ENCODE measurements around the gene LRP2BP. TPM values are rescaled to one million over a fixed set of nuclear protein-coding genes. Genes with fewer than 3 reads are reported as not detected.

LRP2BP gene
- total RNA-seq, 2 experiments from 2014 or later = 0.71 to 0.78 TPM

DNA sequence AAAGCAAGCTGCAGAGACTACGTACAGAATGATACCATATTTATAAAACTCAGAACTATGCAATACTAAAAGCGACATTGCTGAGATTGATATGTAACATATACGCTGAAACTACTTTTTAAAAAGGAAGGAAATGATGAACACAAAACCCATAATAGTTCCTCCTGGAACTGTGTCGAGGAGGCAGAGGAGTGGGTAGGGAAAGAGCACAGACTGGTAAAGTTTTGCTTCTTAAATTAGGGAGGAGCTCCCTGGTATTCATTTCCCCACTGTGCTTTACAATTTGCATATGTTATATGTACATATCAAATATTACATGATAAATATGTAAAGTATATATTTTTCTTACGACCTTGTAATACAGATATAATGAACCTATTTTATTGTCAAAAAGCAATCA lies 16.1 kb upstream of the LRP2BP start:
- DNase-seq = no peak
- Mint-ChIP-seq H3K4me1 (no peaks in the 10 kb centered on the region), H3K9me3 (no peaks in the 10 kb centered on the region), H3K36me3 (peaks cover 14% of the 10 kb centered on the region), H3K27ac (no peak overlapping the region), H3K4me3 (no peak overlapping the region), H3K27me3 (no peaks in the 10 kb centered on the region)
- POLR2A ChIA-PET = no interaction called here
- ATAC-seq (ENCODE audit: low read depth) = no peak

DNA sequence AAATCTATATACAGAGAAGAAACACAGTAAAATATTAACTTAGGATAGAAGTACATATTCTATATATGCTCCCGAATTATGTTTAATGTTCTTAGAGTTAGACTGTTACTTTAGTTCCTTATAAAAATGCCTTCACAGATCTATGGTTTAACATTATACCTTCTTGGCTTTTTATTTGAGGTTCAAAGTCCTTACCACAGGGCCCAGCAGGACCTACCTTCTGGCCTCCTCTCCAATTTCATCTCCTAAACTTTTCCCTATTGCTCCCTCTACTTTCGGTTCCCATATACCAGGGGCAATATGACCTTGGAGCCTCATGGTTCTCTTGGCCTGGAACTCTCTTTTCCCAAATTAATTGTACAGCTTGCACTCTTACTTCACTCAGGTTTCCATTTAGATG lies 12.7 kb upstream of the LRP2BP start:
- DNase-seq (no peak), ATAC-seq (ENCODE audit: low read depth) (no peak)
- Mint-ChIP-seq H3K36me3 (peaks cover 11% of the 10 kb centered on the region), H3K27me3 (no peaks in the 10 kb centered on the region), H3K27ac (no peak overlapping the region), H3K4me1 (no peaks in the 10 kb centered on the region), H3K4me3 (no peak overlapping the region), H3K9me3 (no peaks in the 10 kb centered on the region)
- POLR2A ChIA-PET = interaction anchor here (1.1 kb wide), 1 partner anchor 12 kb away, joined by 3 read pairs; the partner anchor contains the start of genes ANKRD37 and LRP2BP

GRCh38 chr4:185405296-185405999 lies 9.7 kb upstream of the LRP2BP start:
- H3K4me3 Mint-ChIP-seq = no peak overlapping the region
- H3K27me3 Mint-ChIP-seq = no peaks in the 10 kb centered on the region
- POLR2A ChIA-PET = no interaction called here
- ATAC-seq (ENCODE audit: low read depth) (no peak), DNase-seq (no peak)
- H3K27ac Mint-ChIP-seq = no peak overlapping the region
- no peaks in the 10 kb centered on the region for H3K9me3 Mint-ChIP-seq
- peaks cover 17% of the 10 kb centered on the region for H3K36me3 Mint-ChIP-seq
- H3K4me1 Mint-ChIP-seq = peaks cover 2% of the 10 kb centered on the region

- peaks cover 23% of the 10 kb centered on the region for H3K36me3 Mint-ChIP-seq
- H3K4me1 Mint-ChIP-seq = peaks cover 12% of the 10 kb centered on the region
- DNase-seq (no peak), ATAC-seq (ENCODE audit: low read depth) (no peak)
- H3K27ac Mint-ChIP-seq = no peak overlapping the region
- no peak overlapping the region for H3K4me3 Mint-ChIP-seq
- no peaks in the 10 kb centered on the region for H3K9me3 Mint-ChIP-seq
- POLR2A ChIA-PET = no interaction called here
- H3K27me3 Mint-ChIP-seq = no peaks in the 10 kb centered on the region
These were observed 8.3 kb upstream of the LRP2BP start for GRCh38 chr4:185404031-185404430.

DNA sequence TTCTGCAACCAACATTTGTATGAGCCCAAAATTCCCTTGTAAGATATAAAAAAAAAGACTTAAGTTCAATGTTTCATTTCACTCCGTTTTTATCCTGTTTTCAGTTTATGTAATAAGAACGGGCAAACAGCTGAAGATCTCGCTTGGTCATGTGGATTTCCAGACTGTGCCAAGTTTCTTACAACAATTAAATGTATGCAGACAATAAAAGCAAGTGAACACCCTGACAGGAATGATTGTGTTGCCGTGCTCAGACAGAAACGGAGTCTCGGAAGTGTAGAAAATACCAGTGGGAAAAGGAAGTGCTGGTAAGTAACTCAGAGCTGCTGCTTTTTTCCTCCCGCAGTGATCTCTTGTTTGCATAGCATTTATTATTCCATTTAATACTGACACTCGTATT lies 3.7 kb upstream of the LRP2BP start:
- Mint-ChIP-seq H3K4me1 (peaks cover 30% of the 10 kb centered on the region), H3K27me3 (no peaks in the 10 kb centered on the region), H3K36me3 (peaks cover 36% of the 10 kb centered on the region), H3K4me3 (peak overlapping the region; percentile 28), H3K9me3 (no peaks in the 10 kb centered on the region), H3K27ac (no peak overlapping the region)
- DNase-seq (no peak), ATAC-seq (ENCODE audit: low read depth) (no peak)
- POLR2A ChIA-PET = no interaction called here

- peak overlapping the region; percentile 90 for H3K4me3 Mint-ChIP-seq
- POLR2A ChIA-PET = interaction anchor here (0.7 kb wide), 1 partner anchor 26 kb away, joined by 3 read pairs; no protein-coding TSS in a partner anchor
- DNase-seq (no peak), ATAC-seq (ENCODE audit: low read depth) (no peak)
- H3K36me3 Mint-ChIP-seq = peaks cover 34% of the 10 kb centered on the region
- peaks cover 33% of the 10 kb centered on the region for H3K4me1 Mint-ChIP-seq
- no peaks in the 10 kb centered on the region for H3K27me3 Mint-ChIP-seq
- H3K27ac Mint-ChIP-seq = no peak overlapping the region
- no peaks in the 10 kb centered on the region for H3K9me3 Mint-ChIP-seq
These were observed 2.9 kb upstream of the LRP2BP start for GRCh38 chr4:185398618-185399017.

DNA sequence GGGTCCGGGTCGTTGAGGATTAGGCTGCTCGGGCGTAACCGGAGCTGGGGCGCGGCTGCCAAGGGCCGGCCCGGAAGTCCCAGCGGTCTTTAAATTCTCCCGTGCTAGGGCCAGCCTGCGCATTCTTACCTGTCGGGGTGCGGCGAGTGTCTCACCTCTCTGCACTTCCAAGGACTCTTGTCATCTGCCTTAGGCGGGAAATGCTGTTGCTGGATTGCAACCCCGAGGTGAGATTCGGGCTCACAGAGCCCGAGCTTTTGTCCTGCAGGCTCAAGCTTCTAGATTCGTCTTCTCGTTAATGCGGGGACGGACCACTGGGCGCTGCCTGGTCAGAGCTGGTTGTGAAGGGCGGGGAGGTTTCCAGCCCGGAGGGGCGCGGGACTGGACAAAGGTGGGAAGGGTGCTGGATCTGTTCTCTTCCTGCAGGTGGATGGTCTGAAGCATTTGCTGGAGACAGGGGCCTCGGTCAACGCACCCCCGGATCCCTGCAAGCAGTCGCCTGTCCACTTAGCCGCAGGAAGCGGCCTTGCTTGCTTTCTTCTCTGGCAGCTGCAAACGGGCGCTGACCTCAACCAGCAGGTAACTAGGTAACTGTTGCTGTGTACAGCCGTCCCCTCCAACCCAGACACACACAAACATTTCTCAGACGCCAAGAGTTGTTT lies 1.1 kb upstream of the LRP2BP start, which contains the start of gene ANKRD37:
TSS of gene ANKRD37 (plus strand) at position 118 of the 662 bp plus-strand sequence. CDS start at position 201, 83 bp downstream.
- peak within 1 kb of the TSS; percentile 93 for H3K4me3 Mint-ChIP-seq
- no peaks in the 10 kb centered on the region for H3K27me3 Mint-ChIP-seq
- peaks cover 36% of the 10 kb centered on the region for H3K36me3 Mint-ChIP-seq
- ATAC-seq (ENCODE audit: low read depth) (no peak), DNase-seq (no peak)
- H3K9me3 Mint-ChIP-seq = no peaks in the 10 kb centered on the region
- POLR2A ChIA-PET = interaction anchor here (0.8 to 2.7 kb wide), 5 partner anchors 11 to 254 kb away, joined by 3 to 27 read pairs (median 4); partner anchors contain the start of genes SLC25A4 and UFSP2
- peak within 1 kb of the TSS; percentile 99 for H3K27ac Mint-ChIP-seq
- H3K4me1 Mint-ChIP-seq = peaks cover 34% of the 10 kb centered on the region

DNA sequence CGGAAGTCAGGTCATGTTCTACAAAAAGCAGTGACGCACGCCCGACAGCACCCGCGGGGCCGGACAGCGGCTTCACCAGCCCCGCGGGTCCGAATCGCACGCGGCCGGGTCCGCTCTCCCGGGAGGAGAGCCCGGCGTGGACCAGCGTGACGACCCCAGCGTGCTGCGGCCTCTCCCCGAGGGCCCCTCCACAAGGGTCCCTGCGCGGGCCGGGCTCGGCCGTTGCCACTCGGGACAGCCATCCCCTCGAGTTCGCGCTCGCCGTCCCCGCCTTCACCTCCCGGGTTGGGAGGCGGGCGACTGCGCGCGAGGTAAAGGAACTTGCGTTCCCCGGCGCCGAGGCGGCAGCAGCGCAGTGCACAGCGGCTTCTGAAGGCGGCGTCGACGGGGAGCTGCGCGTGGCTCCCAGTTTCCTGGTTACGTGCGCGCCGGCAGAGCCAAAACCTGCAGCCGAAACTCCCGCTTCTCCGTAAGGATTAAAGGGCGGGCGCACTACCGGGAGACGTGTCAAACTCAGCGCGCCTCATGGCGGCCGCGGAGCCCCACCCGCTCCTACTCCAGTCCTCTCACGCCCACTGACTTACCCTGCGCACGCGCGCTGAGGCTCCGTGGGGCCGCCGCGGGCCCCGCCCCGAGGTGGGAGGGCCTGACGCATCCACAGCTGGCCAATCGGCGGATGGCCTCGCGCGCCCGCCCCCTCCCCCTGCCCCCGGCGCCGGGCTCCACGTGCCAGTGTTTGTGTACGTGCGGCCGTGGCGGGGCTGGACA lies 416 bp upstream of the LRP2BP start:
- H3K9me3 Mint-ChIP-seq = no peaks in the 10 kb centered on the region
- H3K27ac Mint-ChIP-seq = peak overlapping the region; percentile 99
- POLR2A ChIA-PET = interaction anchor here (0.5 to 2.7 kb wide), 6 partner anchors 12 to 253 kb away, joined by 3 to 27 read pairs (median 4); partner anchors contain the start of genes SLC25A4 and UFSP2
- peak; percentile 98 for DNase-seq
- H3K27me3 Mint-ChIP-seq = no peaks in the 10 kb centered on the region
- peaks cover 34% of the 10 kb centered on the region for H3K36me3 Mint-ChIP-seq
- peaks cover 34% of the 10 kb centered on the region for H3K4me1 Mint-ChIP-seq
- H3K4me3 Mint-ChIP-seq = peak overlapping the region; percentile 93
- ATAC-seq (ENCODE audit: low read depth) = peak; percentile 87

DNA sequence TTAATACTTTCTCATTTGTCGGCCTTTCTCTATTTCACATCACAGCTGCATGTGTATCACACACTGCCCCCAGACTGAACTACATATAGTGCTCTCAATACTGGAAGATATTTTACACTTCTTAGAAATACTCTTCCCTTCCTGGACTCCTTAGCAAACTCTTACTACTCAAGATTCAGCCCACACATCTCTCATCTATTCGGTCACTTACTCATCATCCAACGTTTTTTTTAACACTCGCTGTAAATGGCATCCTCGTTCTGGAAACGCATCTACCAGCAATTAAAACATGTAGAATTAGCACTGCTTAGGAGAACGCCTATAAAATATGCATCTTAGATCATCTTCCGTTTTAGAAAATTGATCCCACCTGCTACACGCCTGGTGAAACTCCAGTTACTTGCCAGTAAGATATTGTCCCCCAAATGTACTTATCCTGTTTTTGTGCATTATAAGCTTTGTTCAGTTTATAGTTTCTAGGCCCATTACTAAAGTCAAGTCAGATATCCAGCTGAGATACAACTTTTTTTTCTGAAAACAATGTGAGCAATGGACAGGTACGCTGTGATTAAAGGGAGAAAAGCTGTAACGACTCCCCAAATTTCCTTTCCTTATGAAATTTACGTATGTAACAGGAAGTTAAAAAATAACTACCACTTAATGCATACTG lies 1.0 kb downstream of the LRP2BP start:
- Mint-ChIP-seq H3K27me3 (no peaks in the 10 kb centered on the region), H3K27ac (peak overlapping the region; percentile 75), H3K9me3 (no peaks in the 10 kb centered on the region), H3K36me3 (peaks cover 25% of the 10 kb centered on the region), H3K4me3 (peak overlapping the region; percentile 77), H3K4me1 (peaks cover 27% of the 10 kb centered on the region)
- DNase-seq (no peak), ATAC-seq (ENCODE audit: low read depth) (no peak)
- POLR2A ChIA-PET = interaction anchor here (0.5 to 2.7 kb wide), 3 partner anchors 31 to 266 kb away, joined by 3 to 27 read pairs (median 3); partner anchors contain the start of genes SLC25A4 and UFSP2

GRCh38 chr4:185392156-185392555 lies 3.6 kb downstream of the LRP2BP start:
- H3K27me3 Mint-ChIP-seq = no peaks in the 10 kb centered on the region
- POLR2A ChIA-PET = no interaction called here
- H3K36me3 Mint-ChIP-seq = peaks cover 5% of the 10 kb centered on the region
- H3K27ac Mint-ChIP-seq = no peak overlapping the region
- peaks cover 13% of the 10 kb centered on the region for H3K4me1 Mint-ChIP-seq
- DNase-seq (no peak), ATAC-seq (ENCODE audit: low read depth) (no peak)
- no peaks in the 10 kb centered on the region for H3K9me3 Mint-ChIP-seq
- H3K4me3 Mint-ChIP-seq = no peak overlapping the region

- H3K9me3 Mint-ChIP-seq = no peaks in the 10 kb centered on the region
These were observed 4.8 kb downstream of the LRP2BP start for GRCh38 chr4:185390941-185391340.

GRCh38 chr4:185387957-185388356 lies 7.8 kb downstream of the LRP2BP start:
- Mint-ChIP-seq H3K36me3 (peaks cover 11% of the 10 kb centered on the region), H3K27me3 (no peaks in the 10 kb centered on the region), H3K9me3 (no peaks in the 10 kb centered on the region), H3K27ac (no peak overlapping the region), H3K4me3 (no peak overlapping the region), H3K4me1 (peaks cover 15% of the 10 kb centered on the region)
- DNase-seq (no peak), ATAC-seq (ENCODE audit: low read depth) (no peak)
- POLR2A ChIA-PET = no interaction called here

More at GRCh38 chr4:185390941-185391340, 4.8 kb downstream of the LRP2BP start:
- peaks cover 5% of the 10 kb centered on the region for H3K36me3 Mint-ChIP-seq
- DNase-seq = no peak
- H3K27me3 Mint-ChIP-seq = no peaks in the 10 kb centered on the region
- ATAC-seq (ENCODE audit: low read depth) = no peak
- H3K4me1 Mint-ChIP-seq = peaks cover 13% of the 10 kb centered on the region
- POLR2A ChIA-PET = no interaction called here
- no peak overlapping the region for H3K4me3 Mint-ChIP-seq
- no peak overlapping the region for H3K27ac Mint-ChIP-seq

- peaks cover 10% of the 10 kb centered on the region for H3K36me3 Mint-ChIP-seq
- H3K27me3 Mint-ChIP-seq = no peaks in the 10 kb centered on the region
- peaks cover 3% of the 10 kb centered on the region for H3K9me3 Mint-ChIP-seq
- ATAC-seq (ENCODE audit: low read depth) (no peak), DNase-seq (no peak)
- POLR2A ChIA-PET = no interaction called here
- H3K4me1 Mint-ChIP-seq = peaks cover 15% of the 10 kb centered on the region
- H3K27ac Mint-ChIP-seq = peak overlapping the region; percentile 33
- peak overlapping the region; percentile 70 for H3K4me3 Mint-ChIP-seq
These were observed 10.8 kb downstream of the LRP2BP start for GRCh38 chr4:185384930-185385331.

All from activated naive CD8-positive, alpha-beta T cell treated with anti-CD3 and anti-CD28 coated beads, Interleukin-2, amount 10 ng/mL, durations not matched to agents 7 days and 5 days (primary cell).